Endothelial cell of umbilical vein (primary cell): ENCODE data around the gene TRAPPC8. TPM values are rescaled to one million over a fixed set of nuclear protein-coding genes. Genes with fewer than 3 reads are reported as not detected.
"Not testable (repeated sequence)": the region's sequence is repeated elsewhere in the genome, so short reads cannot be mapped to it uniquely, and the experiment has no call there.

Experiments
- BruUV-seq: library from RNA; stranded (reverse); fragments of 400-500 nt; replicated peaks from 2 replicates; lab custom pipeline; 2021; lab: Mats Ljungman, UMichigan
- CTCF ChIA-PET: fragments of 300-600, 350-600 bp; sonication (Branson Sonifier 250); formaldehyde crosslinking; loops from one replicate; lab custom pipeline; 2021; ENCODE audit warnings: antibody characterized with exemption, inconsistent platforms; lab: Charles Lee
- POLR2A ChIA-PET: fragments of 300-600, 350-600 bp; sonication (Branson Sonifier 250); formaldehyde crosslinking; loops from one replicate; lab custom pipeline; 2021; ENCODE audit warnings: antibody characterized with exemption, inconsistent platforms; lab: Charles Lee
- DNase-seq: peaks from one replicate; pipeline ENCODE4 v3.0.0-alpha.2; 2011; ENCODE audit warnings: low read depth, low spot score
- FAIRE-seq: peaks from 2 replicates; lab custom pipeline; 2011; peaks lifted over from hg19 to GRCh38; lab: Jason Lieb, UNC
- H2AFZ ChIP-seq: 2 replicates; pipeline ENCODE4 v1.6.0; 2012; ENCODE audit warnings: low read depth, low read length, control low read depth, inconsistent platforms
- H3K27ac ChIP-seq: 2 replicates; pipeline ENCODE4 v1.5.1; 2011; ENCODE audit warnings: low read depth, mild to moderate bottlenecking, control low read depth, low read length, moderate library complexity; ENCODE audit not compliant: insufficient read depth
- H3K27me3 ChIP-seq, 2 experiments: 2 replicates each; pipeline versions ENCODE4 v1.6.0 to v1.6.1; 2011; ENCODE audit warnings: low read length in 2 of 2, mixed read lengths in 1 of 2; ENCODE audit not compliant: control insufficient read depth in 2 of 2, insufficient read depth in 2 of 2
- H3K36me3 ChIP-seq, 2 experiments: 2 replicates in 1 of 2; 3 replicates in 1 of 2; pipeline ENCODE4 v1.5.1; 2011; ENCODE audit warnings: low read length in 2 of 2, mild to moderate bottlenecking in 1 of 2, moderate library complexity in 1 of 2; ENCODE audit not compliant: control insufficient read depth in 2 of 2, insufficient read depth in 2 of 2; ENCODE audit errors: extremely low read depth in 1 of 2
- H3K4me1 ChIP-seq: 3 replicates; pipeline ENCODE4 v1.5.1; 2011; ENCODE audit warnings: mild to moderate bottlenecking, low read length; ENCODE audit not compliant: control insufficient read depth, insufficient read depth; ENCODE audit errors: extremely low read depth
- H3K4me2 ChIP-seq: 2 replicates; pipeline ENCODE4 v1.6.1; 2011; ENCODE audit warnings: low read length, control low read depth, mixed read lengths; ENCODE audit not compliant: insufficient read depth
- H3K4me3 ChIP-seq, 3 experiments: fragments of 200-600 bp in 1 of 3; sonication (generic), shearing (Covaris generic) in 1 of 3; replicated peaks in 1 of 3; 2 replicates each; pipeline ENCODE4 v1.5.1; 2011 to 2016; ENCODE audit warnings: control low read depth in 3 of 3, low read length in 3 of 3, mild to moderate bottlenecking in 2 of 3, inconsistent platforms in 1 of 3, low read depth in 1 of 3, moderate library complexity in 1 of 3; ENCODE audit not compliant: insufficient read depth in 1 of 3
- H3K79me2 ChIP-seq: 2 replicates; pipeline ENCODE4 v1.6.0; 2012; ENCODE audit warnings: low read length, inconsistent platforms; ENCODE audit not compliant: control insufficient read depth, insufficient read depth
- H3K9ac ChIP-seq: replicated peaks from 2 replicates; pipeline ENCODE3; 2011; ENCODE audit warnings: low read length, control low read depth; ENCODE audit not compliant: insufficient read depth; ENCODE audit errors: extremely low read depth
- H3K9me1 ChIP-seq: replicated peaks from 3 replicates; pipeline ENCODE4 v1.6.0; 2011; ENCODE audit warnings: mild to moderate bottlenecking, low read length; ENCODE audit not compliant: control insufficient read depth, insufficient read depth; ENCODE audit errors: extremely low read depth
- H3K9me3 ChIP-seq: replicated peaks from 2 replicates; pipeline ENCODE4 v1.5.1; 2012; ENCODE audit warnings: low read length, inconsistent platforms; ENCODE audit not compliant: control insufficient read depth, insufficient read depth
- H4K20me1 ChIP-seq: replicated peaks from 2 replicates; pipeline ENCODE3; 2011; ENCODE audit warnings: mild to moderate bottlenecking, low read length; ENCODE audit not compliant: control insufficient read depth, insufficient read depth; ENCODE audit errors: extremely low read depth
- MYC ChIP-seq: IDR thresholded peaks from one replicate; pipeline ENCODE4 v1.6.1; 2011; ENCODE audit warnings: mild to moderate bottlenecking, low read depth, low read length
- POLR2A ChIP-seq: IDR thresholded peaks from 2 replicates; pipeline ENCODE4 v1.6.1; 2012; ENCODE audit warnings: low read depth, mild to moderate bottlenecking, control low read depth, low read length
- POLR2AphosphoS5 ChIP-seq: IDR thresholded peaks from 2 replicates; pipeline ENCODE4 v1.6.1; 2012; ENCODE audit warnings: low read depth, mild to moderate bottlenecking, control low read depth, low read length, moderate library complexity; ENCODE audit not compliant: insufficient read depth
- dilution Hi-C: fragments of 300-500 bp; cut with MboI; formaldehyde crosslinking; loops from one replicate; pipeline ENCODE4 v1.15.0; 2019; ENCODE audit warnings: low sequenced_read_pairs; ENCODE audit not compliant: extremely low pct_ligation_motif_present
- intact Hi-C: fragments of 100-400 bp; cut with micrococcal nuclease; formaldehyde crosslinking; loops from one replicate; pipeline ENCODE4 v1.10.0; 2022
- polyA plus RNA-seq, 4 experiments: library from polyadenylated mRNA; depleted of rRNA in 3 of 4; stranded (reverse) in 3 of 4; unstranded in 1 of 4; fragments of >200 nt; gene quantifications; 2 replicates each; pipeline versions ENCODE4 v1.2.1 to v1.2.3, GENCODE V29; 2011 to 2012; ENCODE audit warnings: missing spikeins in 1 of 4
- total RNA-seq: library from RNA; stranded (reverse); gene quantifications from 2 replicates; pipeline ENCODE4 v1.2.3, GENCODE V29; 2021

The TRAPPC8 gene
- total and polyA plus RNA-seq, 2 donors (not counting 3 experiments of a cell fraction or from before 2014, with no cell fraction given): 25.0 to 30.1 TPM

GRCh38 chr18:31828613-31829012 lies 114.3 kb downstream of the TRAPPC8 start:
- FAIRE-seq: no peak
- CTCF ChIA-PET: interaction anchor here (1.2 kb wide), 1 partner anchor 8 kb away, joined by 4 read pairs; no protein-coding TSS in a partner anchor

GRCh38 chr18:31826673-31827325 lies 116.1 kb downstream of the TRAPPC8 start:
- H3K9me3 ChIP-seq, H4K20me1 ChIP-seq, intact Hi-C loops, H3K79me2 ChIP-seq, POLR2A ChIA-PET, dilution Hi-C loops, H2AFZ ChIP-seq, H3K27ac ChIP-seq, CTCF ChIA-PET, H3K4me2 ChIP-seq, DNase-seq, H3K36me3 ChIP-seq, FAIRE-seq, H3K9ac ChIP-seq, H3K4me3 ChIP-seq, H3K9me1 ChIP-seq, H3K4me1 ChIP-seq, H3K27me3 ChIP-seq, BruUV-seq: not testable (repeated sequence)

More at GRCh38 chr18:31828613-31829012, 114.3 kb downstream of the TRAPPC8 start:
- dilution Hi-C loops: no loop called here
- Histone ChIP-seq H4K20me1 (no peaks in the 10 kb centered on the region), H3K27me3 (no peaks in the 10 kb centered on the region), H3K9me1 (no peaks in the 10 kb centered on the region), H3K9ac (no peak overlapping the region), H3K4me1 (no peaks in the 10 kb centered on the region), H3K9me3 (no peaks in the 10 kb centered on the region), H3K4me3 (no peak overlapping the region), H3K36me3 (peaks cover 0 to 6% of the 10 kb centered on the region in 2 experiments), H2AFZ (no peak overlapping the region), H3K4me2 (no peak overlapping the region), H3K79me2 (no peaks in the 10 kb centered on the region), H3K27ac (no peak overlapping the region)
- TF ChIP-seq POLR2A: no peak
- no peak for TF ChIP-seq MYC
- no peak for TF ChIP-seq POLR2AphosphoS5
- DNase-seq: no peak
- intact Hi-C loops: no loop called here
- POLR2A ChIA-PET: no interaction called here
- BruUV-seq: no TSS peak
